Tibial artery (tissue), 4 donors: Measurements from ENCODE around the gene CEP41.

ENCODE experiments used
- DNase-seq, 2 donors: peaks; one replicate each; pipeline ENCODE4 v3.0.0-alpha.2; 2019
- H3K27ac ChIP-seq, 2 donors: fragments of 200-600 bp; sonication (generic) in 1 of 2; 1 replicate in 1 of 2; 2 replicates in 1 of 2; pipeline ENCODE4 v1.5.1; 2018 to 2019; ENCODE audit warnings: mild to moderate bottlenecking in 1 of 2
- H3K27me3 ChIP-seq, 2 donors: fragments of 200-600 bp; sonication (generic) in 1 of 2; one replicate each; pipeline versions ENCODE4 v1.5.1 to v1.6.0; 2016 to 2019
- H3K36me3 ChIP-seq, 3 donors: fragments of 200-600 bp; sonication (generic) in 2 of 3; one replicate each; pipeline ENCODE4 v1.5.1; 2016 to 2019; ENCODE audit warnings: mild to moderate bottlenecking in 2 of 3
- H3K4me1 ChIP-seq, 4 donors: fragments of 200-600 bp; sonication (generic) in 2 of 4; 1 replicate in 3 of 4; 2 replicates in 1 of 4; pipeline ENCODE4 v1.5.1; 2016 to 2019
- H3K4me3 ChIP-seq, 2 donors: fragments of 200-600 bp; sonication (generic) in 1 of 2; 1 replicate in 1 of 2; 2 replicates in 1 of 2; pipeline ENCODE4 v1.5.1; 2018 to 2019; ENCODE audit warnings: mild to moderate bottlenecking in 2 of 2
- H3K9me3 ChIP-seq, 3 donors: fragments of 200-600 bp; sonication (generic) in 1 of 3; one replicate each; pipeline ENCODE4 v1.5.1; 2016 to 2019
- intact Hi-C: fragments of 100-400 bp; cut with DNase I; formaldehyde crosslinking; loops from one replicate; pipeline ENCODE4 v1.15.0; 2023; ENCODE audit warnings: low total_unique reads
- TF ChIP-seq, protein P1 (sequence below), 2 experiments: fragments of 200-600 bp in 1 of 2; fragments of 450-650 bp in 1 of 2; IDR thresholded peaks; one replicate each; pipeline ENCODE4 v1.5.1; 2017 to 2019; ENCODE audit warnings: antibody characterized with exemption in 2 of 2, mild to moderate bottlenecking in 1 of 2, moderate library complexity in 1 of 2

Gene CEP41

DNA sequence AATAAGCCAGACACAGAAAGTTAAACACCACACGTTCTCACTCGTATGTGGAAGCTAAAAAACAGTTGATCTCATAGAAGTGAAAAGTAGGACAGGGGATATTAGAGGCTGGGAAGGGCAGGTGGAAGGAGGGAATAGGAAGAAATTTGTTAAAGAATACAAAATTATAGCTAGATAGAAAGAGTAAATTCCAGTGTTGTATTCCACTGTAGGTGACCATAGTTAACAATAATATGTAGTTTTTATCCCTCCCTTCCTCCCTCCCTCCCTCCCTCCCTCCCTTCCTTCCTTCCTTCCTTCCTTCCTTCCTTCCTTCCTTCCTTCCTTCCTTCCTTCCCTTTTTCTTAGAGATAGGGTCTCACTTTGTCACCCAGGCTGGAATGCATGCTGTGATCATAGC, 31.2 kb upstream of the CEP41 start:
- DNase-seq = no peak
- TF ChIP-seq, protein P1, sequence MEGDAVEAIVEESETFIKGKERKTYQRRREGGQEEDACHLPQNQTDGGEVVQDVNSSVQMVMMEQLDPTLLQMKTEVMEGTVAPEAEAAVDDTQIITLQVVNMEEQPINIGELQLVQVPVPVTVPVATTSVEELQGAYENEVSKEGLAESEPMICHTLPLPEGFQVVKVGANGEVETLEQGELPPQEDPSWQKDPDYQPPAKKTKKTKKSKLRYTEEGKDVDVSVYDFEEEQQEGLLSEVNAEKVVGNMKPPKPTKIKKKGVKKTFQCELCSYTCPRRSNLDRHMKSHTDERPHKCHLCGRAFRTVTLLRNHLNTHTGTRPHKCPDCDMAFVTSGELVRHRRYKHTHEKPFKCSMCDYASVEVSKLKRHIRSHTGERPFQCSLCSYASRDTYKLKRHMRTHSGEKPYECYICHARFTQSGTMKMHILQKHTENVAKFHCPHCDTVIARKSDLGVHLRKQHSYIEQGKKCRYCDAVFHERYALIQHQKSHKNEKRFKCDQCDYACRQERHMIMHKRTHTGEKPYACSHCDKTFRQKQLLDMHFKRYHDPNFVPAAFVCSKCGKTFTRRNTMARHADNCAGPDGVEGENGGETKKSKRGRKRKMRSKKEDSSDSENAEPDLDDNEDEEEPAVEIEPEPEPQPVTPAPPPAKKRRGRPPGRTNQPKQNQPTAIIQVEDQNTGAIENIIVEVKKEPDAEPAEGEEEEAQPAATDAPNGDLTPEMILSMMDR (IDR thresholded peaks at IDR 0.05) = no peak
- H3K27me3 ChIP-seq = no peaks in the 10 kb centered on the region
- no peaks in the 10 kb centered on the region for H3K9me3 ChIP-seq
- H3K4me3 ChIP-seq = no peak overlapping the region
- no peaks in the 10 kb centered on the region for H3K4me1 ChIP-seq
- intact Hi-C loops = no loop called here
- H3K36me3 ChIP-seq = no peaks in the 10 kb centered on the region
- H3K27ac ChIP-seq = no peak overlapping the region

DNA sequence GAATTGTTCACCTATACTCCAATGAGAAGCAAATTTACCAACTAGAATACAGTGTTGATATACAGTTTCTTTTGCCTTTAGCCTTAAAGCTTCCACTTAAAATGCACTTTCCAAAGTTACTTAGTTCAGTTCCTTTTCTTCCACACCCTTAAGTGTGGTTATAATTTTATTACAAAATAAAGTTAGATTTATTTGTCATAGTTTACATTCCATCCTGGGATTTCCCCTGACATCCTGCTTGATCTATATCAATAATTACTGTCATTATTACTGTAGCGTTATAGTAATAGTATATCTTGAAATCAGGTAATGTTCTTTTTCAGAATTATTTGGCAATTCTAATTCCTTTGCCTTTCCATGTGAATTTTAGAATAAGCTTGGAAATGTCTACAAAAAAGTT, 27.8 kb upstream of the CEP41 start:
- Histone ChIP-seq H3K4me1 (no peaks in the 10 kb centered on the region), H3K27me3 (no peaks in the 10 kb centered on the region), H3K4me3 (no peak overlapping the region), H3K9me3 (peaks cover 0 to 4% (median 0%) of the 10 kb centered on the region in 3 donors), H3K27ac (no peak overlapping the region), H3K36me3 (no peaks in the 10 kb centered on the region)
- TF ChIP-seq, protein P1 (IDR thresholded peaks at IDR 0.05) = no peak
- no peak for DNase-seq
- intact Hi-C loops = no loop called here

GRCh38 chr7:130463553-130464434, 23.0 kb upstream of the CEP41 start:
- Histone ChIP-seq H3K27ac (no peak overlapping the region), H3K27me3 (no peaks in the 10 kb centered on the region), H3K36me3 (no peaks in the 10 kb centered on the region), H3K4me3 (no peak overlapping the region), H3K9me3 (peaks cover 0 to 13% (median 9%) of the 10 kb centered on the region in 3 donors), H3K4me1 (no peaks in the 10 kb centered on the region)
- no peak for DNase-seq
- intact Hi-C loops = no loop called here
- TF ChIP-seq, protein P1 (IDR thresholded peaks at IDR 0.05) = no peak

DNA sequence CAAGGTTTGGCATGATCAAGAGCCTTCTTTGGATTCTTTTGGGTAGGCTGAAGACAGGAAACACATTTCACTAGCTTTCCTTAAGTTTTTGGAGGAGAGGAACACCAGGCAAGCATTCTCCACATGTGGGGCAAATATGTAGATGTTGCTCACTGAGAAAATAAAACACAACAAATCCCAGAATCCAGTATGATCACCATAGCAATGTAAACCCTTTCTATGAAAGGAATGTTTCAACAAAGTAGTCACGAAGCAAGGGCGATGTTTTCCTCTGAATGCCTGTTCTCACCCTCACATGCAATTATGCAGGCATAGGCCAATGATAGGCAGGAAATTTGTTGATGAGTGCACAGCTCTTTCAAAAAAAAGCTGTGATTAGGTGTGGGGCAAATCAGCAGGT, 20.5 kb upstream of the CEP41 start:
- peaks cover 0 to 13% (median 9%) of the 10 kb centered on the region in 3 donors for H3K9me3 ChIP-seq
- TF ChIP-seq, protein P1 (IDR thresholded peaks at IDR 0.05) = no peak
- no peak overlapping the region for H3K27ac ChIP-seq
- no peaks in the 10 kb centered on the region for H3K4me1 ChIP-seq
- H3K27me3 ChIP-seq = no peaks in the 10 kb centered on the region
- intact Hi-C loops = no loop called here
- DNase-seq = no peak
- H3K36me3 ChIP-seq = no peaks in the 10 kb centered on the region
- no peak overlapping the region for H3K4me3 ChIP-seq

GRCh38 chr7:130458257-130458656, 17.4 kb upstream of the CEP41 start:
- no peaks in the 10 kb centered on the region for H3K36me3 ChIP-seq
- peaks cover 0 to 9% (median 9%) of the 10 kb centered on the region in 3 donors for H3K9me3 ChIP-seq
- H3K27me3 ChIP-seq = no peaks in the 10 kb centered on the region
- DNase-seq = no peak
- no peak overlapping the region for H3K4me3 ChIP-seq
- intact Hi-C loops = no loop called here
- TF ChIP-seq, protein P1 (IDR thresholded peaks at IDR 0.05) = no peak
- H3K4me1 ChIP-seq = no peaks in the 10 kb centered on the region
- H3K27ac ChIP-seq = no peak overlapping the region
